Activated naive CD8-positive, alpha-beta T cell (primary cell): ENCODE measurements around the gene LETMD1.
"Not testable (repeated sequence)": the region's sequence is repeated elsewhere in the genome, so short reads cannot be mapped to it uniquely, and the experiment has no call there.

Experiments
- H3K27ac Mint-ChIP-seq: one replicate; pipeline ENCODE4 v1.8.0; 2021; ENCODE audit warnings: mixed read lengths
- H3K27me3 Mint-ChIP-seq: one replicate; pipeline ENCODE4 v1.8.0; 2021; ENCODE audit warnings: mixed read lengths
- H3K36me3 Mint-ChIP-seq: one replicate; pipeline ENCODE4 v1.8.0; 2021; ENCODE audit warnings: mixed read lengths
- H3K4me1 Mint-ChIP-seq: one replicate; pipeline ENCODE4 v1.8.0; 2021; ENCODE audit warnings: low read depth, mixed read lengths
- H3K4me3 Mint-ChIP-seq: one replicate; pipeline ENCODE4 v1.8.0; 2021; ENCODE audit warnings: mild to moderate bottlenecking, mixed read lengths
- H3K9me3 Mint-ChIP-seq: one replicate; pipeline ENCODE4 v1.8.0; 2021; ENCODE audit warnings: low read depth, mixed read lengths

The LETMD1 gene

DNA sequence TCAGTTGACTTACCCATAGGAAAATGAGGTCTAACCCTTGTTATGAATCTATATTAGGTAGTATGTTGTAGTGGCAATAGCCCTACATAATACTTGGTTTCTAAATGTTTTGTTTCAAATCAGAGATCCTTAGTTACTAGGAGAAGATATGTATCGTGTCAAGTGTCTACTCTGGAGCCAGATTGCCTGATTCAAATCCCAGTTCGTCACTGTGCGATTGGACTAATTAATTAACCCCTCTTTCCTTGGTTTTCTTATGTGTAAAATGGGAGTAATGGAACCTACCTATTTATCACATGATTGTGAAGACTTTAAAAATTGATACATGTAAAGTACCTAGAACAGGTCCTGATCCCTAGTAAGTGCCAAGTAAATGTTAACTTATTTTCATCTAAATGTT, 1.4 kb downstream of the LETMD1 start:
- Mint-ChIP-seq H3K4me1 (peaks cover 27% of the 10 kb centered on the region), H3K27me3 (no peaks in the 10 kb centered on the region), H3K4me3 (peak overlapping the region; percentile 96), H3K9me3 (no peaks in the 10 kb centered on the region), H3K36me3 (peaks cover 4% of the 10 kb centered on the region), H3K27ac (peak overlapping the region; percentile 95)

DNA sequence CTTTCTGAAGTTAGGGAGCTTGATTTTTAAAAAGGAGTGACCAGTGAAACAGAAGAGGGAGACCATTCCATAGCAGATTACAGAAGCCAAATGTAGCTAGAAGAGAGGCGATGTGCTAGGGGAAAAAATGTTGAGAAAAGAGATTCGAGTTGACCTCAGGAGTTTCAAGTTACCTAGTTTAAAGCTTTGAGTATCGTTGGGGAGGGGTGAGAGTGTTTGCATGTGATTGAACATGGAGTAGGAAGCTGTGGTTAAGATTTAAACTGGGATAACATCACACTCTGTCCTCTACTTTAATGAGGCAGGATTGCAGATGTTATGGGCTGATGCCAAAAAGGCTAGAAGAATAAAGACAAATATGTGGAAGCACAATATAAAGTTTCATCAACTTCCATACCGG, 3.7 kb downstream of the LETMD1 start:
- no peak overlapping the region for H3K4me3 Mint-ChIP-seq
- H3K4me1 Mint-ChIP-seq = peaks cover 24% of the 10 kb centered on the region
- H3K27me3 Mint-ChIP-seq = no peaks in the 10 kb centered on the region
- peak overlapping the region; percentile 36 for H3K27ac Mint-ChIP-seq
- no peaks in the 10 kb centered on the region for H3K9me3 Mint-ChIP-seq
- peaks cover 4% of the 10 kb centered on the region for H3K36me3 Mint-ChIP-seq

DNA sequence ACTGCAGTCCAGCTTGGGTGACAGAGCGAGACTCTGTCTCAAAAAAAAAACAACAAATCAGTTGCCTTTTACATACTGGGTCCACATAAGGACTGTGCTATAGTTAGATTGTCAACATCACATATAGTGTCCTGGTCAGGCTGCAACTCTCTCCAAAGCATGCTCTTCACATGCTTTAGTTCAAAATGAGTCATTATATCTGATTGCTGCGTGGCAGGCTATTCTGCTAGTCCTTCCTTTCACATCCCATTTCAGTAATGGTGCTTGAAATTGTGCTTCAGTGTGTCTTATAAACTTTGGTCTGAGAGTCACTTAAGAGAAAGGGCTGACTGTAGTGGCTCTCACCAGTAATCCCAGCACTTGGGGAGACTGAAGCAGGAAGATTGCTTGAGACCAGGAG, 6.9 kb downstream of the LETMD1 start:
- H3K4me3 Mint-ChIP-seq = no peak overlapping the region

DNA sequence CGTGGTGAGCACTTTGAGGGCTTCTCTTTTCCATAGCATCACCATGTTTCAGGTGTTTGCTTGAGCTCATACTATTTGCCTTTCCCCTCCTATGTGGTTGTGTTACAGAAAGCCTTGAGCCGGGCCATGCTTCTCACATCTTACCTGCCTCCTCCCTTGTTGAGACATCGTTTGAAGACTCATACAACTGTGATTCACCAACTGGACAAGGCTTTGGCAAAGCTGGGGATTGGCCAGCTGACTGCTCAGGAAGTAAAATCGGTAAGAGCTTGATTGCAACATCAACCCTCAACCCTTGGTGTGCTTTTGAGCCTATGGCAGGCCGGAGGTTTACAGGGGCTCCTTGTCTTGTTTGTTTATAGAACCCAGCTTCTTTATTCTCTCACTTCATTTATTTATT, 8.1 kb downstream of the LETMD1 start:
- Mint-ChIP-seq H3K36me3 (peaks cover 7% of the 10 kb centered on the region), H3K27me3 (no peaks in the 10 kb centered on the region), H3K4me1 (peaks cover 4% of the 10 kb centered on the region), H3K27ac (peak overlapping the region; percentile 58), H3K9me3 (no peaks in the 10 kb centered on the region), H3K4me3 (no peak overlapping the region)

More for the DNA sequence above, 6.9 kb downstream of the LETMD1 start:
- no peaks in the 10 kb centered on the region for H3K9me3 Mint-ChIP-seq
- H3K27me3 Mint-ChIP-seq = no peaks in the 10 kb centered on the region
- no peak overlapping the region for H3K27ac Mint-ChIP-seq
- H3K36me3 Mint-ChIP-seq = peaks cover 7% of the 10 kb centered on the region
- H3K4me1 Mint-ChIP-seq = peaks cover 4% of the 10 kb centered on the region

DNA sequence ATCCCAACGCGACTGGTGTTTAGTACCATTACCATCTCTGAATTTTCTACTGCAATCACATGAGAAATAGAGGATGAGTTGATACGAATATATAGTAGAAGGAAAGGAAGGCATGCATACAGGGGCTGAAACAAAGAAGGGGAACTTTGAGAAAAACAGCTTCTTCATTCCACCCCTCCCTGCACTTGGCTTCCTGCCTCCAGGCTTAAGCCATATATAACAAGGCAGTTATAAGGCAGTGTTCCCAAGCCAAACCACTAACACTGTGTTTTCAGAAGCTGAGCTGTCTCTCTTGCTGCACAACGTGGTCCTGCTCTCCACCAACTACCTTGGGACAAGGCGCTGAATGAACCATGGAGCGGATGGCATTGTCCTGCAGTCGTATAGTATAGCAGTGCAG, 11.0 kb downstream of the LETMD1 start:
- Mint-ChIP-seq H3K4me1 (no peaks in the 10 kb centered on the region), H3K36me3 (peaks cover 3% of the 10 kb centered on the region), H3K27ac (peak overlapping the region; percentile 58), H3K4me3 (no peak overlapping the region), H3K9me3 (no peaks in the 10 kb centered on the region), H3K27me3 (no peaks in the 10 kb centered on the region)

DNA sequence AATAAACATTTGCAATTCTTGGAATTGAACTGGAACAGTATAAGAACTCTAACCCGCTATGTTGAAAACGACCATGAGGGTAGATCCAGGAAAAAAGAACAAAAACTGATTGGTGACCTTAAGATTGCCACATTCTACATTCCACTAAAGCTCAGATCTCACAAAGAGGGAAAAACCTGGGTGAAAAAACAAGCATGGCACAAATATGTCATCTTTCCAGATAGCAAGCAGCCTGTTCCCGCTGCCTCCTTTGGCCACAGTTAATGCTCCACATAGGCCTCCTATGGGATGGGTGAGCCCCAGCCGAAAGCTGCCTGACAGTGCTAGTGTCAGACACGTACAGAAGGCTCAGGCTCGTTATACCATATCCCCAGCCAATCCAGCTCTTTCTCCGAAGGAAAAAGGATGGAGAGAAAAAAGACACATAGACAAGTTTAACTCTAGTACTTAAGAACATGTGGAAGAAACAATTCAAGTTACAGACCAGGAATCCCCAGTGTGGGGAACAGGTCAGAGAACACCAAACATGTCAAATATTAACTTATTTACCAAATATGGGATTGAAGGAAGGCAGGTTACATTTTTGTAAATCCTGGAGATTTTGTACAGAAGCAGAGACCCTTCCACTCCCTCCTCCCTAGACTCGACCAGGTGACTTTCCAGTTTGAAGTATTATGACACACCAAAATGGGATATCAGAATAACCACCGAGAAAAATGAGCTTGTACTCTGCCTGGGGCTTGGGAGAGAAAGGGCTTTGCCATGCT, 14.7 kb downstream of the LETMD1 start:
- H3K4me3 Mint-ChIP-seq = no peak overlapping the region
- peaks cover 3% of the 10 kb centered on the region for H3K36me3 Mint-ChIP-seq
- no peaks in the 10 kb centered on the region for H3K4me1 Mint-ChIP-seq
- H3K27ac Mint-ChIP-seq = peak overlapping the region; percentile 46
- no peaks in the 10 kb centered on the region for H3K27me3 Mint-ChIP-seq
- H3K9me3 Mint-ChIP-seq = no peaks in the 10 kb centered on the region

DNA sequence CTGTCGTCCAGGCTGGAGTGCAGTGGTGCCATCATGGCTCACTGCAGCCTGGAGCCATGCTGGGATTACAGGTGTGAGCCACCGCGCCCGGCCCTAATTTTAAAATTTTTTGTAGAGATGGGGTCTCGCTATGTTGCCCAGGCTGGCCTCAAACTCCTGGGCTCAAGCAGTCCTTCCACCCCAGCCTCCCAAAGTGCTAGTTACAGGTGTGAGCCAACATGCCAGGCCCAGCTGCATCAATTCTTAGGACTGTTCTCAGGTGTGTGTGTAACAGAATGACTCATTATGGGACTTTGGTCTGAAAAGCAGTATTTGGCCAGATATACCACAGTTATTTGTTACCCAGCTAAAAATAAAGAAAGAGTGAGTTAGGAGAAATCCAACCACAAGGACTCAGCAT, 17.4 kb downstream of the LETMD1 start:
- Mint-ChIP-seq H3K9me3 (no peaks in the 10 kb centered on the region), H3K36me3 (no peaks in the 10 kb centered on the region), H3K27ac (no peak overlapping the region), H3K4me1 (no peaks in the 10 kb centered on the region), H3K4me3 (no peak overlapping the region), H3K27me3 (no peaks in the 10 kb centered on the region)

DNA sequence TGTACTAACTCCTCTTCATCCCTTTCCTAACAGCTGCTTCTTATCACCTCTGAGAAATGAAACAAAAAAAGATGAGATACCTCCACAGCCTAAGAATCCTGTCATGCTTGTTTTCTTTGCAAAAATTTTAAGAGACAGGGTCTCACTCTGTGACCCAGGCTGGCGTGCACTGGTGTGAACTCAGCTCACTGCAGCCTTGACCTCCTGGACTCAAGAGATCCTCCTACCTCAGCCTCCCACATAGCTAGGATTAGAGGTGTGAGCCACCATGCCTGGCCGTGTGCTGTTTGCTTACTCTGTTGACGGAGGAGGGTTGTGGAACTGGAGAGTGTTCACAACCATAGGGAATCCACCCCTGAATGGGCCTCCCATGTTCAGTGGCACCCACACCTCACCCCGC, 19.1 kb downstream of the LETMD1 start:
- Mint-ChIP-seq H3K4me1 (no peaks in the 10 kb centered on the region), H3K36me3 (peaks cover 3% of the 10 kb centered on the region), H3K9me3 (no peaks in the 10 kb centered on the region), H3K27ac (no peak overlapping the region), H3K4me3 (no peak overlapping the region), H3K27me3 (no peaks in the 10 kb centered on the region)

DNA sequence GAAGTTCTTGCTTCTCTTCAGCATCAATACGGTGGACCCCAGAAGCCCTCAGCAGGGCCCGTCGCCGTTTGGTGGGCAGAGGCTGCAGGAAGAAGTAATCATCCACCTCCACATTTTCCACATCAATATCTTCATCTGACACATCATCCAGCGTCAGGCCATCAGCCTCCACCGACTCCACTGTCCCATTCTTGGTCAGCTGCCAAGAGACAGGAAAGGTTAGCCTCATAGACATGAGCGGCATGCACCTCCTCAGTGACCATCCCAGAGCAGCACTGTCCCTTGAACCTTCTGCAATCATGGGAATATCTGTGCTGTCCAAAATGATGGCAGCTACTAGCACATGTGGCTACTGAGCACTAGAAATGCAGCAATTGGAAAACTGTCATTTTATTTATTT, 19.6 kb downstream of the LETMD1 start:
- Mint-ChIP-seq H3K36me3 (peaks cover 3% of the 10 kb centered on the region), H3K4me3 (no peak overlapping the region), H3K27me3 (no peaks in the 10 kb centered on the region), H3K4me1 (no peaks in the 10 kb centered on the region), H3K9me3 (no peaks in the 10 kb centered on the region), H3K27ac (no peak overlapping the region)

DNA sequence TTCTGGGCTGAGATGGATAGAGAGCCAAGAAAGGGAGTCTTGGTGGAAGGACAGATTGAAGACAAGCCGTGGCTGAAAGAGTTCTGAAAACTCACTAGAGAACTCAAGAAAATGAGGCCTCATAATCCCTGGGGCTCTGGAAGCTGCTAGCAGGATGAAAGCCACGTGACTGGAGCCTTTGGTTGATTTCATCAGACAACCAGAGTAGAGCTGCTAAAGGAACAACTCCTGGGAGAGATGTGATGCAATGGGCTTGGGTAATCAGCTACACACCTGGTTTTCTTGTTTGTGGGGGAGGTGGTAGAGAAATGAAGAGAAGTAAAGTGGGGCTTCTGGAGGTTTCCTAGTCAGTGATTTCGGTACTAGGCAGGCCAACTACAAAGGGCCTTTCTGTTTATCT, 21.9 kb downstream of the LETMD1 start:
- no peak overlapping the region for H3K27ac Mint-ChIP-seq
- H3K4me1 Mint-ChIP-seq = no peaks in the 10 kb centered on the region
- no peaks in the 10 kb centered on the region for H3K27me3 Mint-ChIP-seq
- no peaks in the 10 kb centered on the region for H3K9me3 Mint-ChIP-seq
- H3K4me3 Mint-ChIP-seq = no peak overlapping the region
- H3K36me3 Mint-ChIP-seq = peaks cover 6% of the 10 kb centered on the region

DNA sequence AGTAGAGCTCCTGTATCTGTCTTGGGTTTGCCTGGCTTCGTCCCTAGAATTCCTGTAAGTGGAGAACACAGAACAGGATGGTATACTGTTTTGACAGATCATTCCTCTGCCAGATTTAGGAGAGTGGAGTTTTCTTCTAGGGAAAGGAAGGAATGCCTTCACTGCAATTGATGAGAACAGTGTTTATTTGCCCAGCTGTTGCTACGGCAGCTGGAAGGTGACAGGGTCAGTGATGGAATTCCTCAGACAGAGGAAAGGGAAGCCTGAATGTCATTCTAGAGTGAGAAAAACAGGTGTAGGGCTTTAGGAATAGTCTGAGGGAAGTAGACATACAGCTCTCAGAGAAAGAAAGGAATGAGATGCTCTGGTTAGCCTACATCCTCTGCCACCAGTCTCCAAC, 23.5 kb downstream of the LETMD1 start:
- H3K27me3 Mint-ChIP-seq = no peaks in the 10 kb centered on the region
- H3K36me3 Mint-ChIP-seq = peaks cover 6% of the 10 kb centered on the region
- no peak overlapping the region for H3K27ac Mint-ChIP-seq

DNA sequence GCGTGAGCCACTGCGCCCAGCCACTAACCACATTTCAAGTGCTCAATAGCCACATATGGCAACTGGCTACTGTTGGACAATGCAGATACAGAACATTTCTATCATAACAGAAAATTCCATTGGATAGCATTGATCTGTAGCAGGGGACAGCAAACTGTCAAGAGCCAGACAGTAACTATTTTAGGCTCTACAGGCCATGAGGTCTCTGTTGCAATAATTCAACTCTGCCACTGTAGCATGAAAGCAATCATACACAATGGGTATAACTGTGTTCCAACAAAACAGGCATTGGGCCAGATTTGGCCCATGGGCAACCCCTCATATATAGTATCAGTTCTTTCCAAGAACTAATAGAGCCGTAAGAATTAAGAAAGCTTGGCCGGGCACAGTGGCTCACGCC, 27.3 kb downstream of the LETMD1 start:
- no peak overlapping the region for H3K27ac Mint-ChIP-seq
- no peak overlapping the region for H3K4me3 Mint-ChIP-seq
- H3K9me3 Mint-ChIP-seq = no peaks in the 10 kb centered on the region
- H3K4me1 Mint-ChIP-seq = peaks cover 28% of the 10 kb centered on the region
- H3K27me3 Mint-ChIP-seq = no peaks in the 10 kb centered on the region
- H3K36me3 Mint-ChIP-seq = peaks cover 6% of the 10 kb centered on the region

More for the DNA sequence above, 23.5 kb downstream of the LETMD1 start:
- Mint-ChIP-seq H3K4me3 (no peak overlapping the region), H3K9me3 (no peaks in the 10 kb centered on the region), H3K4me1 (peaks cover 8% of the 10 kb centered on the region)

DNA sequence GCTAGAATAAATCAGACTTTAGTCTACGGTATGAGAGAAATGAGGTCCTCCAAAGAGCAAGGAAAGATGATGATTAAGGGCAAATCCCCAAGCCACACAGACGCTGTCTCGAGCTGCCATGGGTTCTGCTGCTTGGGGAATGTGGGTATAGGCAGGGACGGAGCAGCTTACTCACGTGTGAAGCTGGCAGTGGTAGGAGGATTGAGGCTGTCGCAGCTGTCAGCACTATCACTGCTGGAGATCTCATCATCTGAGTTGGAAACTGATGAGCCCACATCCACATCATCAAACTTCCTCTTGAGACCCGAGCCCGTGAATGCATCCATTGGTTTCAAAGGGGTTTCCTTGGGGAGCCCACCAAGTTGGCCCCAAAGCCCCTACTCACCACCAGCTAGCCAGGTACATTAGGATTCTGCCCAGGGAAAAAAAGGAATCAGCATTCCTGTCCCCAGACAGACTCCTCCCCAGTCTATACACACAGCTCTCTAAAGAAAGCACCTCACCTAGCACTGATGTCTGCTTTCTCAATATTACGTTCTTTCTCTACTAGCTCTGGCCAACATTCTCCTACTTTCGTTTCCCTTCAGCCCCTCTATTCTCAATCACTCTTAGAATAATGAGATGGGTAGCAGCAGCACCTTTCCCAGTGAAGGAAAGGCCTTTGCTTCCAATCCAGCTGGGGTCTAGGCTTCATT, 28.3 kb downstream of the LETMD1 start:
- H3K9me3 Mint-ChIP-seq = no peaks in the 10 kb centered on the region
- H3K4me1 Mint-ChIP-seq = peaks cover 35% of the 10 kb centered on the region
- peak overlapping the region; percentile 42 for H3K27ac Mint-ChIP-seq
- H3K36me3 Mint-ChIP-seq = peaks cover 6% of the 10 kb centered on the region
- no peaks in the 10 kb centered on the region for H3K27me3 Mint-ChIP-seq
- H3K4me3 Mint-ChIP-seq = no peak overlapping the region

DNA sequence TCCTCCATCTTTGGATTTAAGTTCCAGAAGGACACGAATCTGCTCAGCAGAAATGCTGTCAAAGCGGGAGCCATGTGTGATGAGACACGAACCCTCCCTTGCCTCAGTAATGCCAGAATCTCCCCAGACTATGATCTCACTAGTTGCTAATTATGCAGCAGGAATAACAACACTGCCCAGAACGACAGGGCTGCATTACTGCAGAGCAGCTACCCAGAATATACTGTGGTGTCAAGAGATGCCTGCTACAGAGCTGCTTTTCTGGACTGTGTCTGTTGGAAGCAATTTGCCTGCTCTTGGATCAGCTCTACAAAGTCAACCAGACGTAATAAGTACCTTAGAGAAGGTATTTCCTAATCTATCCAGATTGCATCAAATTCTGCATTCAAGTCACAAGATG, 29.8 kb downstream of the LETMD1 start:
- H3K4me3 Mint-ChIP-seq = no peak overlapping the region
- H3K27ac Mint-ChIP-seq = no peak overlapping the region
- H3K36me3 Mint-ChIP-seq = peaks cover 3% of the 10 kb centered on the region
- H3K9me3 Mint-ChIP-seq = no peaks in the 10 kb centered on the region
- H3K27me3 Mint-ChIP-seq = no peaks in the 10 kb centered on the region
- H3K4me1 Mint-ChIP-seq = peaks cover 50% of the 10 kb centered on the region

DNA sequence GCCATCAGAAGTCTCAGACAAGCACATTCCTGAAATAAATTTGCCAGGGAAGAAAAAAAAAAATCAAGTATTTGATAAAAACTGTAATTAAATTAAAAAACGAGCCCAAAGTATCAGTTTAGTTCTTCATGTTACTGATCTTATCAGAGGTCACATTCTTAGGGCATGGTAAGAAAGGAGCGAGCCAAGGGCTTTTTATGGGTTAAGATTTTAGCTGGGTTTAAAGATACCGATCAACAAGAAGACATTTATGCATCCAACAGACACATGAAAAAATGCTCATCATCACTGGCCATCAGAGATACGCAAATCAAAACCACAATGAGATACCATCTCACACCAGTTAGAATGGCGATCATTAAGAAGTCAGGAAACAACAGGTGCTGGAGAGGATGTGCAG, 30.2 kb downstream of the LETMD1 start:
- H3K27me3 Mint-ChIP-seq, H3K36me3 Mint-ChIP-seq, H3K27ac Mint-ChIP-seq, H3K9me3 Mint-ChIP-seq, H3K4me3 Mint-ChIP-seq: not testable (repeated sequence)
- peaks cover 51% of the 10 kb centered on the region for H3K4me1 Mint-ChIP-seq

DNA sequence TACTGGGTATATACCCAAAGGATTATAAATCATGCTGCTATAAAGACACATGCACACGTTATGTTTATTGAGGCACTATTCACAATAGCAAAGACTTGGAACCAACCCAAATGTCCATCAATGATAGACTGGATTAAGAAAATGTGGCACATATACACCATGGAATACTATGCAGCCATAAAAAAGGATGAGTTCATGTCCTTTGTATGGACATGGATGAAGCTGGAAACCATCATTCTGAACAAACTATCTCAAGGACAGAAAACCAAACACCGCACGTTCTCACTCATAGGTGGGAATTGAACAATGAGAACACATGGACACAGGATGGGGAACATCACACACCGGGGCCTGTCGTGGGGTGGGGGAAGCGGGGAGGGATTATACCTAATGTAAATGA, 30.7 kb downstream of the LETMD1 start:
- not testable (repeated sequence) for H3K36me3 Mint-ChIP-seq, H3K27me3 Mint-ChIP-seq, H3K27ac Mint-ChIP-seq, H3K4me3 Mint-ChIP-seq, H3K9me3 Mint-ChIP-seq
- H3K4me1 Mint-ChIP-seq = peaks cover 54% of the 10 kb centered on the region
